Activated T-helper 1 cell treated with anti-CD3 and anti-CD28 coated beads, Interleukin-2, amount 50 U/mL, for 16 hours (primary cell): ENCODE results near the gene HIVEP1.

Source experiments
- DNase-seq, 2 donors: peaks; one replicate each; pipeline ENCODE4 v3.0.0-alpha.2; 2020; ENCODE audit warnings: low read depth in 1 of 2, low spot score in 1 of 2

Gene HIVEP1

GRCh38 chr6:12012038-12012557 lies at the start of gene HIVEP1:
Gene HIVEP1, plus strand, starts transcription at chr6:12012312. Its CDS starts 3,317 bp downstream, at chr6:12015629.
- DNase-seq, result no peak

- no peak for DNase-seq
These were observed 48.2 kb upstream of the HIVEP1 start for GRCh38 chr6:11963756-11964500.

GRCh38 chr6:11964729-11965335 lies 47.3 kb upstream of the HIVEP1 start:
- DNase-seq, result no peak

- DNase-seq, result no peak
These were observed 46.6 kb upstream of the HIVEP1 start for GRCh38 chr6:11965499-11965898.

GRCh38 chr6:11968241-11968806 lies 43.8 kb upstream of the HIVEP1 start:
- DNase-seq, result no peak

DNA sequence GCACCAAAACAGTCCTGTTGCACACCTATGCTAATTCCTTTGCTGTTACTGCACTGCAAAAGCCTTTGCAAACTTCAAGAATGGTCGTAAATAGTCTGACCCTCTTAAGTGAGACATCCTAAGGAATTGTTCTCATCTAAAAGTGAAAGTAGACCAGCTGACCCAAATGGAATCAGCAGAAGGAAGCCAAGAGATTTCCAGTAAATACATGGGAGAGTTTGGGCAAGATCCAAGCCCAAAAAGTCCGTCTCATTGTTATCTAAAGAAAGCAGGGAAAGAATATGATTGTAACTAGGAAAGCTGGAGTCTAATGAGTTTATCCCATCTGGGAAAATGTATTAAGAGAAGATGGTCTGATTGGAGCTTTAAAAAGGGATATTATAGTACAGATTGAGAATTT lies 43.0 kb upstream of the HIVEP1 start:
- no peak for DNase-seq

GRCh38 chr6:11970114-11970513 lies 42.0 kb upstream of the HIVEP1 start:
- DNase-seq, result no peak

GRCh38 chr6:11971154-11971553 lies 41.0 kb upstream of the HIVEP1 start:
- no peak for DNase-seq

DNA sequence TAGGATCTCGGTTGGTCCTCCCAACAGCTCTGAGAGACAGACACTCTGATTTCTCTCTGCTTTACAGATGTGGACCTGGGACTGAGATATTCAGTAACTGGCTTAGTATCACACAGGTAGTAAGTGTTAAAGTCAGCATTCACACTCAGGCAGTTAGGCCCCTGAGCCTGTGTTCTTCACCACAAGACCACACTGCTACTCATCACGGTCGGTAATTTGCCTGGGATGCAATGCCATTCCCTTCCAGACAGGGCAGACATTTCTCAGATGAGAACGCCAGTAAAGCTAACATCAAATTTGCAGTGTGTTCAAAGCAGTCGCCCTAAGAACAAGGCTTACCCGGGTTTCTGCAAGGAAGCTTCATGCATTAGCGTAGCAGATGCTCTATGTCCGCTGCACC lies 39.8 kb upstream of the HIVEP1 start:
- no peak for DNase-seq

DNA sequence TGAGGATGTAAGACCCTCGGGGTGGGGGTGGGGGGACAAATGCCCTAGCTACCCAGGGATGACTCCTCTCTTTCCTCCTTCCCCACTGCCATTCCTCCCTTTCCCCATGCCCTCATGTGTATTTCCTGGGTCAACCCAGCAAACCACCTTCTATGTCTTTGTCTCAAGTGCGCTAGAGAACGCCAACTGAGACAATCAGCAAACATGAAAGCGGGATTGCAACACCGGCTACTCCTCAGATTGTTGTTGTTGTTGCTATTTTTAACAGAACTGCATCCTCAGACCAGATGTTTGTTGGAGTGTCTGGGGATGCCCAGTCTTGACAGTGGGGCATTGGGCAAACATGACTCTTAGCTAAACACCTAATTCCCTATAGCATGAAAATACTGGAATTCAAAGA lies 39.3 kb upstream of the HIVEP1 start:
- DNase-seq, result no peak

GRCh38 chr6:11973238-11973637 lies 38.9 kb upstream of the HIVEP1 start:
- DNase-seq, result no peak

DNA sequence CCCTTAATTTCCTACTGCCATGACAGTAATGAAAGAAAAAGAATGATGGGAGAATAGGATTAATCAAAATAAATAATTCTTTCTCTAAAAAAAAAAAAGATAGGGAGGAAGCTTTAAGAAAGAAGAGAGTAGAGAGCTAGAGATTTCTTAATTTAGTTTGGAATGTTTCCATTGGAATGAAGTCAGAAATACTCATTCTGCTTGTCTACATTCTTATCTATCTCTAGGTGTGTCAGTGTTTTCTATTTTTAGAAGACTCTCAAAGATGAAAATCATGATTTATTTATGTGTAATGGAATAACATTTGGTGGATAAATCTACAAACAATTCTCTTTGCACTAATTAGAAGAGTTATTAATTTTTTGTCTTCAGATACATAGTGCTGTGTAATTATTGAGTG lies 38.0 kb upstream of the HIVEP1 start:
- DNase-seq, result no peak

GRCh38 chr6:11975353-11975977 lies 36.6 kb upstream of the HIVEP1 start:
- no peak for DNase-seq

DNA sequence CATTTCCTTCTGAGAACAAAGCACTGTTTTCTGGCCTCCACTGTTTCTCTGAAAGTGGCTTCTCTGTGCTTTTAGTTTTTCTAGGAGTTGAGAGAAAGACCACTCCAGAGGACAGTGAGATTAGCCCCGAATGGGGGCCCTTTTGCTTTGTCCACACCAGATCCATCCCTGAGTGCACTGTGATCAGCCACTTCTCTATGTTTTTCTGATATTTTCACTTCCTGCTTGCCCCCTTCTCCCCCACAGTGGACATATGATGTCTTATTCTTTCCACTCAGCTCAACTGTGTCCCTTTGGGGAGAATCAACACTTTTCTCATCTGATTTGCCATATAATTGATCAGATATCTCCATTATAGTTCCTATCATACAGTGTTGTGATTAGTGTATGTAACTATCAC lies 35.6 kb upstream of the HIVEP1 start:
- DNase-seq, result no peak

GRCh38 chr6:11977193-11977592 lies 34.9 kb upstream of the HIVEP1 start:
- no peak for DNase-seq

DNA sequence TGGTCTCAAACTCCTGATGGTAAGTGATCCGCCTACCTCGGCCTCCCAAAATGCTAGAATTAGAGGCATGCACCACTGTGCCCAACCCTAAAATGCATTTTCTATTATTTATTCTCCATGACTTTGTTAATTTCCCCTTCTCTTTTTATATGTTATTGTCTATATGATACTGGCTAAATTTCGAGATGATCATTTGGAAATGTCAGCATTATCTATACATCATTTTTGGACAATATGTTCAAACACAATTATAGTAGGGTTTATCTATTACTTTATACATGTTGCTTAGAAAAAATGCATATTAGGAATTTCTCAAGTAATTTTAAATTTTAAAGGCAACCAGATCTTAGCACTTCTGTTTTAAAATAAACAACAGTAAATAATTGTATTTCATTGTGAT lies 34.4 kb upstream of the HIVEP1 start:
- DNase-seq, result no peak

DNA sequence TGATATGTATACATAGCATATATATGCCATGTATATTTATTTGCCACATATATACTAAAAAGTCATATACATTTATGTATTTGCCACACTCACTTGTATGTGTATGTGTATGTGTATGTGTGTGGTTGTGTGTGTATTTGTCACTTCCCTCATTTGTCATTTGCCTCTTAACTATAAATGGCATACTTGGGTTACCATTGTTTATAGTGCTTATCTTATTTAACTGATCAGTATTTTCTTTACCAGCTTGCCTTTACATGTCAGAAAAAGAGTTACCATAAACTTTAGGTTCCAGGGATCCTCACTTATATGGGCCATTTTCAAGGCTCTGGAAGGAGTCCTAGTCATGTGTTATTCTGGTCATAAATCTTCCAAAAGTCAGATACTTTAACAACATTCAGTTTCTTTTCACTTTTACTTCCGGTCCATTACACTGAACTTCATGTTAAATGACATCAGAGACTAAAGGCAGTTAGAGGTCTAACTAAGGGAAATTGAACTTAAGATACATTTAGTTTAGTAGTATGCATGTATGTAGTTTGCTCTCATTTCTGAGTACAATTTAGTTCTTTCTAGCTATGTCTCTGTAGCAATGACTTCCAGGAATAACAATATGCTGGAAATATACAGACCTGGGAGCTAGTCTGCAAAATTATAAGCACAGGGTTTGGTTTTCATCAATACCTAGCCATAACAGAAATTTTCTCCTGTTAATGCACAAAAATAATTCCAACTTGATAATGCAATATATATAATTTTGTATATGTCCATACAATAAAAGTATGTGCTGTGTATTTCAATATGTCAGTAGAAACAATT lies 33.7 kb upstream of the HIVEP1 start:
- no peak for DNase-seq

DNA sequence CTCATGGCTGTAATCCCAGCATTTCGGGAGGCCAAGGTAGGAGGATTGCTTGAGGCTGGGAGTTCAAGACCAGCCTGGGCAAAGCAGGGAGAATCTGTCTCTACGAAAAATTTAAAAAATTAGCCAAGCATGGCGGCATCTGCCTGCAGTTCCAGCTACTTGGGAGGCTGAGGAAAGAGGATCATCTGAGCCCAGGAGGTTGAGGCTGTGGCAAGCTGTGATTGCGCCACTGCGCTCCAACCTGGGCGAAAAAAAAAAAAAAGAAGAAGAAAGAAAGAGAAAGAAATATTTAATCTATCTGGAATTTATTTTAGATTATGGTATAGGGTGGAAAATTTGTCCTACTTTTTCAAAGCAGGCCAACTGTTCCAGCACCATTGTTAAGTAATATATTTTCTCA lies 32.2 kb upstream of the HIVEP1 start:
- DNase-seq, result no peak

GRCh38 chr6:11983306-11983705 lies 28.8 kb upstream of the HIVEP1 start:
- no peak for DNase-seq

- DNase-seq, result no peak
These were observed 24.7 kb upstream of the HIVEP1 start for GRCh38 chr6:11987386-11987785.

DNA sequence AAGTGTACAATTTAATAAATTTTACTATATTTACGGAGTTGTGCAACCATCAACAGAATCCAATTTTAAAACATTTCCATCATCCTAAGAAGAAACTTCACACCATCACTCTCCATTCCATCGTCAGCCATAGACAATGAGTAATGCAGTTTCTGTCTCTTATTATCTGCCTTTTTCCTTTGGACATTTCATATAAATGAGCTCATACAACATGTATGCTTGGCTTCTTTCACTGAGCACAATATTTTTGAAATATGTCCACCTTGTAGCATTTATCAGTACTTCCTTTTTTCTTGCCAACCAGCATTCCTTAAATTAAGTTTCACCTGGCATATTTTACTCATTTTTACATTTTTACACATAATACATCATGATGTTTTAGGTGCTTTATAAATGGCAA lies 22.7 kb upstream of the HIVEP1 start:
- DNase-seq, result no peak
